GM18858 (cell line): Measurements from ENCODE around the gene VASN.

Experiments
- ATAC-seq: cut with Tn5 transposase; IDR thresholded peaks from one replicate; pipeline ENCODE4 v1.9.1; 2021; ENCODE audit not compliant: unreplicated experiment

The VASN gene

GRCh38 chr16:4351880-4352279, 19.8 kb upstream of the VASN start:
- ATAC-seq = no peak

- ATAC-seq = no peak
Observed at GRCh38 chr16:4352843-4353242, 18.8 kb upstream of the VASN start.

GRCh38 chr16:4353675-4354074, 18.0 kb upstream of the VASN start:
- ATAC-seq = no peak

- no peak for ATAC-seq
Observed at GRCh38 chr16:4354512-4355409, 16.9 kb upstream of the VASN start.

- no peak for ATAC-seq
Observed at GRCh38 chr16:4356820-4357219, 14.8 kb upstream of the VASN start.

GRCh38 chr16:4358236-4358635, 13.4 kb upstream of the VASN start:
- ATAC-seq = no peak

- ATAC-seq = no peak
Observed at GRCh38 chr16:4358831-4359561, 12.7 kb upstream of the VASN start.

- ATAC-seq = no peak
Observed at GRCh38 chr16:4359914-4360313, 11.7 kb upstream of the VASN start.

GRCh38 chr16:4360538-4361021, 11.1 kb upstream of the VASN start:
- ATAC-seq = no peak

GRCh38 chr16:4361033-4361943, 10.4 kb upstream of the VASN start:
- ATAC-seq = no peak

GRCh38 chr16:4361944-4362311, 9.7 kb upstream of the VASN start:
- no peak for ATAC-seq

- ATAC-seq = no peak
Observed at GRCh38 chr16:4362476-4363135, 9.0 kb upstream of the VASN start.

GRCh38 chr16:4364196-4365013, 7.2 kb upstream of the VASN start:
- no peak for ATAC-seq

GRCh38 chr16:4365014-4365406, 6.6 kb upstream of the VASN start:
- peak; percentile 51 for ATAC-seq

GRCh38 chr16:4365615-4366014, 6.0 kb upstream of the VASN start:
- no peak for ATAC-seq

GRCh38 chr16:4366016-4366415, 5.6 kb upstream of the VASN start:
- no peak for ATAC-seq

GRCh38 chr16:4367393-4367856, 4.2 kb upstream of the VASN start:
- ATAC-seq = no peak

- ATAC-seq = no peak
Observed at GRCh38 chr16:4369007-4369733, 2.5 kb upstream of the VASN start.

- ATAC-seq = no peak
Observed at GRCh38 chr16:4370151-4370550, 1.5 kb upstream of the VASN start.
